ENCODE data around the gene MYT1. TPM values are rescaled to one million over a fixed set of nuclear protein-coding genes. Genes with fewer than 3 reads are reported as not detected.

MYT1 gene
- total RNA-seq, 2 donors from 2014 or later: 0.27 to 0.74 TPM

DNA sequence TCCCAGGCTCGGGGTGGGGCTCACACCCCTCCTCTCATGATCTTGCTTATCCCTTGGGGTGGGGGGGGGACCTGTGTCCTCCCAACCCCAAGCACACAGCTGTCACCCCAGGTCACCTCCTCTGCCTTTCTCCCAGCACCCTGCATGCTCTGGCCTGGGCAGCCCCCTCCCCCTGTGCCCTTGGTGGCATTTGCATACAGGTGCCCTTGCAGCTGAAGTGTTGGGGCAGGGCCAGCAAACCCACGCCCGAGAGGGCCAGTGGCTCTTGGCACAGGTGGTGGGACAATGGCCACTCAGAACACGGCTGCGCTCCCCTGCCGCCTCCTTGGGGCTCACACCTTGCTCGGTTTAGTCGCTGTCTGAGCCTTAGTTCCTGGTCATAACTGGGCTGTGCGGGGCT is 11.3 kb upstream of the MYT1 start:
- intact Hi-C loops (cut with DNase I): no loop called here
- no peaks in the 10 kb centered on the region for H3K36me3 ChIP-seq
- H3K4me3 ChIP-seq: no peak overlapping the region
- H3K9me3 ChIP-seq: no peaks in the 10 kb centered on the region
- WGBS: 74% methylated on average over 9 of the region's 9 CpGs
- DNase-seq (ENCODE audit: low spot score): no peak
- TF ChIP-seq POLR2AphosphoS5 (IDR thresholded peaks at IDR 0.05): no peak
- no peak for TF ChIP-seq POLR2A (IDR thresholded peaks at IDR 0.05)
- TF ChIP-seq, protein P1, sequence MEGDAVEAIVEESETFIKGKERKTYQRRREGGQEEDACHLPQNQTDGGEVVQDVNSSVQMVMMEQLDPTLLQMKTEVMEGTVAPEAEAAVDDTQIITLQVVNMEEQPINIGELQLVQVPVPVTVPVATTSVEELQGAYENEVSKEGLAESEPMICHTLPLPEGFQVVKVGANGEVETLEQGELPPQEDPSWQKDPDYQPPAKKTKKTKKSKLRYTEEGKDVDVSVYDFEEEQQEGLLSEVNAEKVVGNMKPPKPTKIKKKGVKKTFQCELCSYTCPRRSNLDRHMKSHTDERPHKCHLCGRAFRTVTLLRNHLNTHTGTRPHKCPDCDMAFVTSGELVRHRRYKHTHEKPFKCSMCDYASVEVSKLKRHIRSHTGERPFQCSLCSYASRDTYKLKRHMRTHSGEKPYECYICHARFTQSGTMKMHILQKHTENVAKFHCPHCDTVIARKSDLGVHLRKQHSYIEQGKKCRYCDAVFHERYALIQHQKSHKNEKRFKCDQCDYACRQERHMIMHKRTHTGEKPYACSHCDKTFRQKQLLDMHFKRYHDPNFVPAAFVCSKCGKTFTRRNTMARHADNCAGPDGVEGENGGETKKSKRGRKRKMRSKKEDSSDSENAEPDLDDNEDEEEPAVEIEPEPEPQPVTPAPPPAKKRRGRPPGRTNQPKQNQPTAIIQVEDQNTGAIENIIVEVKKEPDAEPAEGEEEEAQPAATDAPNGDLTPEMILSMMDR (IDR thresholded peaks at IDR 0.05): no peak
- H3K27me3 ChIP-seq (replicated peaks; ENCODE audit: insufficient read depth): no peaks in the 10 kb centered on the region
- no peak overlapping the region for H3K27ac ChIP-seq
- H3K4me1 ChIP-seq (replicated peaks): no peaks in the 10 kb centered on the region

DNA sequence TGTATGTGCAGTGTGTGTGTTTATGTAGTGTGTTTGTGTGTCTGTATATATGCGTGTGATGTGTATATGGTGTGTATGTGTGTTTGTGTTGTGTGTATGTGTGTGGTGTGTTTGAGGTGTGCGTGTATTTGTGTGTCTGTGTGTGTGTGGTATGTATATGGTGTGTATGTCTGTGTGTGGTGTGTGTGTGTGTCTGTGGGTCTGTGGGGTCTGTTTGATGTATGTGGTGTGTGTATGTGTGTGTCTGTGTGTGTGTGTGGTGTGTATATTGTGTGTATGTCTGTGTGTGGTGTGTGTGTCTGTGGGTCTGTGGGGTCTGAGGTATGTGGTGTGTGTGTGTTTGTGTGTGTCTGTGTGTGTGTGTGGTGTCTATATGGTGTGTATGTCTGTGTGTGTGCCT is 10.8 kb upstream of the MYT1 start:
- Histone ChIP-seq H3K27me3 (replicated peaks; ENCODE audit: insufficient read depth) (no peaks in the 10 kb centered on the region), H3K4me3 (no peak overlapping the region), H3K9me3 (no peaks in the 10 kb centered on the region), H3K36me3 (no peaks in the 10 kb centered on the region), H3K4me1 (replicated peaks) (no peaks in the 10 kb centered on the region), H3K27ac (no peak overlapping the region)
- 92% methylated on average over 2 of the region's 2 CpGs for WGBS
- TF ChIP-seq POLR2A (IDR thresholded peaks at IDR 0.05): no peak
- TF ChIP-seq, protein P1 (IDR thresholded peaks at IDR 0.05): no peak
- TF ChIP-seq POLR2AphosphoS5 (IDR thresholded peaks at IDR 0.05): no peak
- intact Hi-C loops (cut with DNase I): no loop called here
- no peak for DNase-seq (ENCODE audit: low spot score)

DNA sequence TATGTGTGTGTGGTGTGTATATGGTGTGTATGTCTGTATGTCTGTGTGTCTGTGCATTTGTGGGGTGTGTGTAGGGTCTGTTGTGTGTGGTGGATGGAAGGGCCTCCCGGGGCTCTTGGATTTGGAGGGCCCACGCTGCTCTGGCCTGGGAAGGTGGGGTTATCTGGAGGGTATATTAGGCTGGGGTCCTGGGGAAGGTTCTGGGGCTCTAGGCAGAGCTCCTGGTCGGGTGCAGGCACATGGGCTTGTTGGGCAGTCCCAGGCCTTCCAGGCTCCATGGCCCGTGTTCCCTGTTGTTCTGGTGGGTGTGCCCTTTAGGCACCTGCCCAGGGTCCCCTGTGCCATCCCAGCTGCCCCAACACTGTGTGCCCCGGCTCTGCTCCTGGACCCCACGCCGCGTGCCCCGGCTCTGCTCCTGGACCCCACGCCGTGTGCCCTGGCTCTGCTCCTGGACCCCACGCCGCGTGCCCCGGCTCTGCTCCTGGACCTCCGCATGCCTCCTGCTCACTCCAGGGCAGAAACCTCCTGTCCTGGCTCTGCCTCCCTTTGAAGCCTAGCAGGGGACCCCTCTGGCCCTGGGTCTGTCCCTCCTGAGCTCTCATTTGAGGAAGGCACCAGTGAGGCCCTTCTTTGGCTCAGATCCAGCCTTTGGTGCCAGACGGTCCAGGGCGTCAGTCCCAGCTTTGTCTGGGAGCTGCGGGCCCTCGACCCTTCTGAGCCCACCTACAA is 10.2 kb upstream of the MYT1 start:
- Histone ChIP-seq H3K4me1 (replicated peaks) (no peaks in the 10 kb centered on the region), H3K27me3 (replicated peaks; ENCODE audit: insufficient read depth) (peaks cover 2% of the 10 kb centered on the region)
- intact Hi-C loops (cut with DNase I): no loop called here

DNA sequence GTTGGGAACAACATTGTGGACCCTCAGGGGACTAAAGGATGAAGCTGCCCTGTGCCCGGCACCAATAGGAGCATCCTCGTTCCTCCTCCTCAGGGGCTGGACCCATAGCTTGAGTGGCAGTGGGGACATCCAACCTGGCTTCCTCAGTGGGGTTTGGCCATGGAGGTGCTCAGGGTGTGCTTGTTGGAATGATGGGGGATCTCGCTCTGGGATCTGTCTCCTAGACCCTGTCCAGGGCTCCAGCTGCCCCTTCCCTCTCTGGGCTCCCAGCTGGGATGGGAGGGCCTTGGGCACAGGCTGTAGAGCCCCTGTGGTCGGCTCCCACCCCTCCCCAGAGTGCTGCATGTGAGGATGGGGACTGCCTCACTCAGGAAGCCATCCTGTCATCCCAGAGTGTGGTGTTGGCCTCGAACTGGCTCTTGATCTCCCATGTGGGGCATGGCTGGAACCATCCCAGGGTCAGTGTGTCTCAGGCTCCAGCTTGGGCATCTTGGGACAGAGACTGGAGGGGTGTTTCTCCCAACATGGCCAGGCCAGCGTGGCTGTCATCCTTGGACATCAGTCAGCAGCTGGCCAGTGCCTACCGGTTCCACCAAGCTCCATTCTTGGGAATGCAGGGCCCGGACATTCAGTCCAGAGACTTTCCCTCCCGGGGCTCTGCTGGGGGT is 9.5 kb upstream of the MYT1 start:
- Histone ChIP-seq H3K4me3 (no peak overlapping the region), H3K36me3 (no peaks in the 10 kb centered on the region), H3K27ac (no peak overlapping the region), H3K9me3 (no peaks in the 10 kb centered on the region), H3K4me1 (replicated peaks) (no peaks in the 10 kb centered on the region), H3K27me3 (replicated peaks; ENCODE audit: insufficient read depth) (peaks cover 2% of the 10 kb centered on the region)
- intact Hi-C loops (cut with DNase I): no loop called here
- WGBS: 88% methylated on average over 8 of the region's 9 CpGs
- no peak for DNase-seq (ENCODE audit: low spot score)
- TF ChIP-seq, protein P1 (IDR thresholded peaks at IDR 0.05): no peak
- TF ChIP-seq POLR2A (IDR thresholded peaks at IDR 0.05) (no peak), POLR2AphosphoS5 (IDR thresholded peaks at IDR 0.05) (no peak)

More for the DNA sequence above, 10.2 kb upstream of the MYT1 start:
- TF ChIP-seq POLR2AphosphoS5 (IDR thresholded peaks at IDR 0.05) (no peak), POLR2A (IDR thresholded peaks at IDR 0.05) (no peak)
- TF ChIP-seq, protein P1 (IDR thresholded peaks at IDR 0.05): no peak
- Histone ChIP-seq H3K27ac (no peak overlapping the region), H3K9me3 (no peaks in the 10 kb centered on the region), H3K36me3 (no peaks in the 10 kb centered on the region), H3K4me3 (no peak overlapping the region)
- WGBS: 91% methylated on average over 20 of the region's 20 CpGs
- DNase-seq (ENCODE audit: low spot score): no peak
